Measurements from ENCODE around the gene NXF1. TPM values are rescaled to one million over a fixed set of nuclear protein-coding genes. Genes with fewer than 3 reads are reported as not detected.

NXF1 gene
- total and polyA plus RNA-seq, 10 donors, result 83.1 to 271 (median 118) TPM

GRCh38 chr11:62787005-62787759, 18.1 kb downstream of the NXF1 start, which contains the start of gene TMEM179B:
Gene TMEM179B (plus strand): TSS chr11:62787402. CDS start chr11:62787432, 30 bp downstream.
- H3K9me3 ChIP-seq, result no peaks in the 10 kb centered on the region
- peaks cover 34 to 60% (median 55%) of the 10 kb centered on the region in 6 donors for H3K4me1 ChIP-seq
- TF ChIP-seq POLR2A (IDR thresholded peaks at IDR 0.05) (peak; percentile 38 to 96 (median 92)), CTCF (IDR thresholded peaks at IDR 0.05 in 8 of 11, conservative IDR thresholded peaks at IDR 0.05 in 3 of 11) (peak in 9 of 11 experiments; percentile 4 to 69 (median 48)), POLR2AphosphoS5 (IDR thresholded peaks at IDR 0.05) (peak; percentile 100)
- intact Hi-C loops (cut with DNase I; ENCODE audit: low total_unique reads), result loop anchor here (5.0 kb wide), 1 partner anchor 70 kb away; no protein-coding TSS in a partner anchor
- H3K4me3 ChIP-seq, result peak within 1 kb of the TSS; percentile 85 to 99 (median 98)
- no peaks in the 10 kb centered on the region for H3K27me3 ChIP-seq (replicated peaks in 1 of 7)
- H3K36me3 ChIP-seq, result peaks cover 0 to 51% (median 28%) of the 10 kb centered on the region in 6 donors
- 0 to 1% (median 1%) methylated on average over 56 to 88 of the region's 88 CpGs for WGBS, 5 donors
- H3K27ac ChIP-seq, result peak within 1 kb of the TSS; percentile 95 to 100 (median 98)
- DNase-seq, result peak; percentile 99

- TF ChIP-seq POLR2AphosphoS5 (IDR thresholded peaks at IDR 0.05) (peak in 1 of 3 donors; percentile 65), POLR2A (IDR thresholded peaks at IDR 0.05) (no peak), CTCF (IDR thresholded peaks at IDR 0.05 in 8 of 11, conservative IDR thresholded peaks at IDR 0.05 in 3 of 11) (peak; percentile 93 to 99 (median 97))
- peaks cover 31 to 52% (median 50%) of the 10 kb centered on the region in 6 donors for H3K4me1 ChIP-seq
- no peaks in the 10 kb centered on the region for H3K9me3 ChIP-seq
- peak; percentile 97 for DNase-seq
- peak overlapping the region; percentile 85 to 99 (median 98) for H3K4me3 ChIP-seq
- 1 to 2% (median 2%) methylated on average over 27 to 51 of the region's 51 CpGs for WGBS, 5 donors
- intact Hi-C loops (cut with DNase I; ENCODE audit: low total_unique reads), result loop anchor here (5.0 kb wide), 1 partner anchor 71 kb away; no protein-coding TSS in a partner anchor
- no peaks in the 10 kb centered on the region for H3K27me3 ChIP-seq (replicated peaks in 1 of 7)
- H3K27ac ChIP-seq, result peak overlapping the region; percentile 95 to 100 (median 98)
- peaks cover 0 to 56% (median 31%) of the 10 kb centered on the region in 6 donors for H3K36me3 ChIP-seq
These were observed 18.8 kb downstream of the NXF1 start for GRCh38 chr11:62786318-62787004.

- intact Hi-C loops (cut with DNase I; ENCODE audit: low total_unique reads), result no loop called here
These were observed 22.5 kb downstream of the NXF1 start for GRCh38 chr11:62782753-62783152.

More at GRCh38 chr11:62782753-62783152, 22.5 kb downstream of the NXF1 start:
- no peak overlapping the region for H3K4me3 ChIP-seq
- H3K27ac ChIP-seq, result no peak overlapping the region
- 93 to 99% (median 97%) methylated on average over 7 of the region's 7 CpGs for WGBS, 5 donors
- TF ChIP-seq POLR2A (IDR thresholded peaks at IDR 0.05) (no peak), POLR2AphosphoS5 (IDR thresholded peaks at IDR 0.05) (no peak), CTCF (IDR thresholded peaks at IDR 0.05 in 8 of 11, conservative IDR thresholded peaks at IDR 0.05 in 3 of 11) (no peak)
- DNase-seq, result no peak
- H3K9me3 ChIP-seq, result no peaks in the 10 kb centered on the region
- peaks cover 9 to 19% (median 13%) of the 10 kb centered on the region in 6 donors for H3K4me1 ChIP-seq
- peaks cover 0 to 67% (median 33%) of the 10 kb centered on the region in 6 donors for H3K36me3 ChIP-seq
- H3K27me3 ChIP-seq (replicated peaks in 1 of 7), result no peaks in the 10 kb centered on the region

All from spleen (tissue), 11 donors.